Common myeloid progenitor, CD34-positive (primary cell): Measurements from ENCODE around the gene JKAMP.

Source experiments
- CTCF ChIA-PET: fragments of 350-600 bp; sonication (Branson Sonifier 250); formaldehyde crosslinking; loops from one replicate; lab custom pipeline; 2021; ENCODE audit warnings: antibody characterized with exemption; lab: Charles Lee
- POLR2A ChIA-PET: fragments of 350-600 bp; sonication (Branson Sonifier 250); formaldehyde crosslinking; loops from one replicate; lab custom pipeline; 2021; ENCODE audit warnings: antibody characterized with exemption; lab: Charles Lee
- DNase-seq, 3 donors: peaks; one replicate each; pipeline versions ENCODE4 v3.0.0 to v3.0.0-alpha.2; 2013
- H3K27ac ChIP-seq, 2 experiments: 1 replicate in 1 of 2; 2 replicates in 1 of 2; pipeline ENCODE4 v1.7.0; 2013; ENCODE audit warnings: inconsistent platforms in 2 of 2, low read length in 2 of 2, mild to moderate bottlenecking in 2 of 2, low read depth in 1 of 2, moderate library complexity in 1 of 2; ENCODE audit not compliant: severe bottlenecking in 2 of 2, insufficient read depth in 1 of 2, poor library complexity in 1 of 2
- H3K27me3 ChIP-seq, 5 experiments: replicated peaks in 2 of 5; 1 replicate in 3 of 5; 2 replicates in 2 of 5; pipeline versions ENCODE4 v1.6.1 to v1.7.0; 2013; ENCODE audit warnings: low read length in 4 of 5, mild to moderate bottlenecking in 2 of 5, moderate library complexity in 2 of 5, inconsistent platforms in 1 of 5; ENCODE audit not compliant: insufficient read depth in 5 of 5, control insufficient read depth in 4 of 5
- H3K36me3 ChIP-seq, 4 experiments: 1 replicate in 2 of 4; 2 replicates in 2 of 4; pipeline versions ENCODE4 v1.6.1 to v1.7.0; 2013; ENCODE audit warnings: low read length in 3 of 4, control low read depth in 1 of 4, mild to moderate bottlenecking in 1 of 4; ENCODE audit not compliant: control insufficient read depth in 4 of 4, insufficient read depth in 4 of 4
- H3K4me1 ChIP-seq, 4 experiments: 1 replicate in 3 of 4; 2 replicates in 1 of 4; pipeline versions ENCODE4 v1.6.1 to v1.7.1; 2013; ENCODE audit warnings: low read length in 3 of 4, mild to moderate bottlenecking in 3 of 4, control low read depth in 1 of 4, inconsistent platforms in 1 of 4, moderate library complexity in 1 of 4; ENCODE audit not compliant: control insufficient read depth in 4 of 4, insufficient read depth in 4 of 4; ENCODE audit errors: control extremely low read depth in 1 of 4
- H3K4me3 ChIP-seq, 7 experiments: 1 replicate in 4 of 7; 2 replicates in 3 of 7; pipeline versions ENCODE4 v1.5.1 to v1.7.0; 2013; ENCODE audit warnings: mild to moderate bottlenecking in 7 of 7, low read length in 6 of 7, moderate library complexity in 6 of 7, inconsistent platforms in 2 of 7, low read depth in 2 of 7, control low read depth in 1 of 7; ENCODE audit not compliant: insufficient read depth in 4 of 7, control insufficient read depth in 1 of 7; ENCODE audit errors: extremely low read depth in 1 of 7
- H3K9me3 ChIP-seq, 5 experiments: 1 replicate in 4 of 5; 2 replicates in 1 of 5; pipeline versions ENCODE4 v1.6.1 to v1.7.1; 2013; ENCODE audit warnings: low read length in 4 of 5, mild to moderate bottlenecking in 2 of 5, inconsistent platforms in 1 of 5, low read depth in 1 of 5, moderate library complexity in 1 of 5; ENCODE audit not compliant: control insufficient read depth in 4 of 5, insufficient read depth in 2 of 5; ENCODE audit errors: control extremely low read depth in 1 of 5
- WGBS: methylation state at CpG from one replicate; pipeline ENCODE4 v1.1.5; 2013; ENCODE audit not compliant: insufficient coverage; 5-methylcytosine and 5-hydroxymethylcytosine counted together

The JKAMP gene

GRCh38 chr14:59490756-59491155 is 6.4 kb downstream of the JKAMP start:
- Histone ChIP-seq H3K9me3 (peaks cover 0 to 3% (median 0%) of the 10 kb centered on the region in 5 experiments), H3K27me3 (no peaks in the 10 kb centered on the region), H3K27ac (no peak overlapping the region), H3K4me1 (peaks cover 7 to 25% (median 13%) of the 10 kb centered on the region in 4 experiments), H3K4me3 (no peak overlapping the region), H3K36me3 (peaks cover 22 to 66% (median 44%) of the 10 kb centered on the region in 4 experiments)
- WGBS: 61% methylated on average over 3 of the region's 3 CpGs
- DNase-seq: peak in 2 of 3 donors; percentile 42 to 47
- ChIA-PET POLR2A (no interaction called here), CTCF (interaction anchor here (0.7 to 0.8 kb wide), 2 partner anchors 17 to 93 kb away, joined by 3 to 4 read pairs; no protein-coding TSS in a partner anchor)

DNA sequence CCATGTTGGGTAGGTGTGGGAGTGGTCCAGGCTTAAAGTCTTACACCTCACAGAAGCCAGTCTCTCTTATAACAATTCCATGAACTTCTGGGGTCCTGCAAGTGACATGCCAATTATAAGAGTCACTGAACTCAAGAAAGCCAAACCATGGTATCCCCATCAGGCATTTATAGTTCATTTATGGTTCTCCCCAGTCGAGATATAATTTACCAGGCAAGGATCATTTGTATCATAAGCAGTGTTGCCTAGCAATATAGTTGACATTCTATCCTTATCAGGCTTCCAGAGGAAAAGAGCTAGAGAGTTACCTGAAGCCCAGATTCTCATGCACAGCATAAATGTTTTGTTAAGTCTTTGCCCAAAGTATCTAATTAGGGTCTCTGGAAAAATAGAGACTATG is 8.1 kb downstream of the JKAMP start:
- Histone ChIP-seq H3K36me3 (peaks cover 22 to 77% (median 52%) of the 10 kb centered on the region in 4 experiments), H3K27ac (no peak overlapping the region), H3K9me3 (peaks cover 0 to 3% (median 0%) of the 10 kb centered on the region in 5 experiments), H3K4me3 (no peak overlapping the region), H3K4me1 (peaks cover 0 to 15% (median 4%) of the 10 kb centered on the region in 4 experiments), H3K27me3 (no peaks in the 10 kb centered on the region)
- ChIA-PET POLR2A (interaction anchor here (0.6 kb wide), 1 partner anchor 70 kb away, joined by 3 read pairs; no protein-coding TSS in a partner anchor), CTCF (interaction anchor here (1.2 to 4.1 kb wide), 2 partner anchors 12 to 85 kb away, joined by 4 to 15 read pairs; partner anchors contain the start of gene CCDC175)
- no CpG with 5 or more reads among the region's 1 CpG for WGBS
- no peak for DNase-seq

DNA sequence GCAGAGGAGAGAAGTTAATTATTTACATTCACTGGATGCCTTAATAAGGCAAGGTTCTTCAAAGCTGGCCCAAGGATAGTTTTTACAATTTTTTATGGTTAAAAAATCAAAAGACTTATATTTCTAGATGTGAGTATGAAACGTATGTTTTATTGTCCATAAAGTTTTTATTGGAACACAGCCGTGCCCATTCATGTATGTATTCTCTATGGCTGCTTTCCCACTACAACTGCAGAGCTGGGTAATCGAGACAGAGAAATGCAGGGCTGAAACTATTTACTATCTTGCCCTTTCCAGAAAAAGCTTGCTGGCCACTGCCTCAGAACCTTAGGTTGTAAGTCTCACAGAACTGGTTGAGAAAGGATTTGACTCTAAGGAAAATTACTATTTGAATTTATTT is 16.4 kb downstream of the JKAMP start:
- H3K36me3 ChIP-seq: peaks cover 11 to 54% (median 35%) of the 10 kb centered on the region in 4 experiments
- WGBS: 100% methylated on average over 2 of the region's 3 CpGs
- no peaks in the 10 kb centered on the region for H3K27me3 ChIP-seq
- DNase-seq: no peak
- CTCF ChIA-PET: interaction anchor here (1.3 to 20.3 kb wide), 4 partner anchors 10 to 863 kb away, joined by 3 to 536 read pairs (median 3); partner anchors contain the start of genes CCDC175 and DACT1
- H3K9me3 ChIP-seq: no peaks in the 10 kb centered on the region
- H3K27ac ChIP-seq: peak overlapping the region in 1 of 2 experiments; percentile 18
- POLR2A ChIA-PET: no interaction called here
- H3K4me1 ChIP-seq: peaks cover 0 to 4% (median 0%) of the 10 kb centered on the region in 4 experiments
- no peak overlapping the region for H3K4me3 ChIP-seq

- CTCF ChIA-PET: interaction anchor here (0.9 to 20.3 kb wide), 6 partner anchors 9 to 682 kb away, joined by 3 to 536 read pairs (median 5); partner anchors contain the start of genes CCDC175, JKAMP and L3HYPDH
- peaks cover 9 to 36% (median 26%) of the 10 kb centered on the region in 4 experiments for H3K36me3 ChIP-seq
- H3K27me3 ChIP-seq: no peaks in the 10 kb centered on the region
- H3K4me1 ChIP-seq: peaks cover 0 to 10% (median 0%) of the 10 kb centered on the region in 4 experiments
- no peak overlapping the region for H3K27ac ChIP-seq
- H3K9me3 ChIP-seq: no peaks in the 10 kb centered on the region
- POLR2A ChIA-PET: no interaction called here
- WGBS: 43% methylated on average over 1 of the region's 4 CpGs
- no peak overlapping the region for H3K4me3 ChIP-seq
- DNase-seq: no peak
Measured at GRCh38 chr14:59503256-59503655, 18.9 kb downstream of the JKAMP start.

GRCh38 chr14:59507063-59507751 is 22.9 kb downstream of the JKAMP start:
- Histone ChIP-seq H3K27ac (no peak overlapping the region), H3K27me3 (no peaks in the 10 kb centered on the region), H3K36me3 (peaks cover 7 to 33% (median 12%) of the 10 kb centered on the region in 4 experiments), H3K4me1 (peaks cover 0 to 12% (median 0%) of the 10 kb centered on the region in 4 experiments), H3K9me3 (no peaks in the 10 kb centered on the region), H3K4me3 (no peak overlapping the region)
- peak; percentile 81 to 87 (median 82) for DNase-seq
- ChIA-PET POLR2A (interaction anchor here (1.5 kb wide), 1 partner anchor 69 kb away, joined by 5 read pairs; the partner anchor contains the start of gene CCDC175), CTCF (interaction anchor here (0.8 to 20.3 kb wide), 20 partner anchors 9 to 398 kb away, joined by 3 to 536 read pairs (median 4); partner anchors contain the start of genes CCDC175, JKAMP and L3HYPDH)

DNA sequence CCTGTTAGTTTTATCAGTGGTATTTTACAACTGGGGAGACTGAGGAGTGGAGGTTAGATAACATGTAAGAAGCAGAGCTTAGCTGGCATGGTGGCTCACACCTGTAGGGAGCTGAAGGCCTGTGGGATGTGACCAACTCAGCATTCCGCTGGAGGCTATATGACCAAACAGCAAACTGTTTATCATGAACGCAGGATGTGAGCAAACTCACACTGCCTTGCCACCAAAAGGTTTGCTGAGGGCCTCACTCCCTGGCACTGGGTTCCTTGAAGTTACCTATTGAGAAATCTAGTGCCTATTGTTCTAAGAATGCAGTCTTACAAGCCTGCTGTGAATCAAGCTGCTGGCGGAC is 23.4 kb downstream of the JKAMP start:
- Histone ChIP-seq H3K27ac (no peak overlapping the region), H3K36me3 (peaks cover 7 to 31% (median 12%) of the 10 kb centered on the region in 4 experiments), H3K4me1 (peaks cover 0 to 14% (median 0%) of the 10 kb centered on the region in 4 experiments), H3K4me3 (no peak overlapping the region), H3K27me3 (no peaks in the 10 kb centered on the region), H3K9me3 (no peaks in the 10 kb centered on the region)
- POLR2A ChIA-PET: interaction anchor here (1.5 kb wide), 1 partner anchor 69 kb away, joined by 5 read pairs; the partner anchor contains the start of gene CCDC175
- CTCF ChIA-PET: interaction anchor here (0.8 to 20.3 kb wide), 17 partner anchors 9 to 397 kb away, joined by 3 to 536 read pairs (median 8); partner anchors contain the start of genes CCDC175, JKAMP and L3HYPDH
- DNase-seq: no peak
- 97% methylated on average over 3 of the region's 3 CpGs for WGBS
